SU-DHL-6 (cell line): ENCODE results near the gene PXMP4.

Experiments
- CTCF ChIP-seq: fragments of 200-600 bp; sonication (generic); IDR thresholded peaks from one replicate; pipeline ENCODE4 v1.5.1; 2017; ENCODE audit warnings: antibody characterized with exemption, mild to moderate bottlenecking, low read length, moderate library complexity; ENCODE audit not compliant: insufficient read depth, poor library complexity, severe bottlenecking
- EZH2phosphoT487 ChIP-seq: fragments of 200-600 bp; sonication (generic), shearing (Covaris generic); conservative IDR thresholded peaks from 2 replicates; pipeline ENCODE4 v1.6.1; 2018; ENCODE audit warnings: mild to moderate bottlenecking, antibody characterized with exemption, low read length, moderate library complexity, mixed read lengths

DNA sequence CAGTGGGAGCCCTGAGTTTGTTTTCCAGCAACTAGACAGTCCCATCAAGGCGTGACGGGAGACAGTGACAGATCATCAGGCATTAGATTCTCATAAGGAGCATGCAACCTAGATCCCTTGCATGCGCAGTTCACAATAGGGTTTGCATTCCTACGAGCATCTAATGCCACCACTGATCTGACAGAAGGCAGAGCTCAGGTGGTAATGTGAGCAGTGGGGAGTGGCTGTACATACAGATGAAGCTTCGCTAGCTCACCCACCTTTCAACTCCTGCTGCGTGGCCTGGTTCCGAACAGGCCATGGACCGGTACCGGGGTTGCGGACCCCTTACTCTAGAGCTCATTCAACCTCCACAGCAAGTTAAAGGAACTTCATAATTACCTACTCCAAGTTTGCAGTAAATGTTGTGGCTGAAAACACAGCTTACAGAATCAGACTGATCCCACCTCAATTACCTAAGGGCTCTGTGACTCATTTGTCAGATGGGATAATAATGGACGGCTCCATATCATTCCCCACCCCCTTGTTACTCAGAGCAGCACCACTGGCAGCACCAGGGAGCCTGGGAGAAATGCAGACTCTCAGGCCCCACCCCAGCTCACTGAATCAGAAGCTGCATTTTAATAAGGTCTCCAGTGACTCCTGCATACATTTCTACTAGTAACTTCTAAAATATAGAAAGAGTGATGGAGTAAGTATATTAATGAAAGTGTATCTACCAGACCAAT is 15.7 kb downstream of the PXMP4 start:
- TF ChIP-seq CTCF, result no peak
- no peak for TF ChIP-seq EZH2phosphoT487
